Uterus (tissue), 4 donors: ENCODE measurements around the gene SAMD9L. TPM values are rescaled to one million over a fixed set of nuclear protein-coding genes. Genes with fewer than 3 reads are reported as not detected.
"Not testable (repeated sequence)": the region's sequence is repeated elsewhere in the genome, so short reads cannot be mapped to it uniquely, and the experiment has no call there.

ENCODE experiments used
- DNase-seq, 2 donors: peaks; one replicate each; pipeline ENCODE4 v3.0.0-alpha.2; 2019 to 2020
- H3K27ac ChIP-seq, 2 donors: fragments of 200-600 bp; sonication (generic); 1 replicate in 1 of 2; 2 replicates in 1 of 2; pipeline ENCODE4 v1.5.1; 2016 to 2018
- H3K27me3 ChIP-seq, 2 donors: fragments of 200-600 bp; sonication (generic); one replicate each; pipeline ENCODE4 v1.5.1; 2018 to 2019; ENCODE audit warnings: control low read depth in 1 of 2
- H3K36me3 ChIP-seq, 2 donors: fragments of 200-600 bp; sonication (generic); one replicate each; pipeline ENCODE4 v1.5.1; 2019; ENCODE audit warnings: control low read depth in 1 of 2
- H3K4me1 ChIP-seq, 2 donors: fragments of 200-600 bp; sonication (generic); one replicate each; pipeline ENCODE4 v1.5.1; 2018 to 2019; ENCODE audit warnings: control low read depth in 1 of 2
- H3K4me3 ChIP-seq, 2 donors: fragments of 200-600 bp; sonication (generic); 1 replicate in 1 of 2; 2 replicates in 1 of 2; pipeline ENCODE4 v1.5.1; 2018 to 2019; ENCODE audit warnings: mild to moderate bottlenecking in 1 of 2
- H3K9me3 ChIP-seq, 2 donors: fragments of 200-600 bp; sonication (generic); one replicate each; pipeline ENCODE4 v1.5.1; 2019; ENCODE audit warnings: control low read depth in 1 of 2
- POLR2A ChIP-seq, 2 donors: fragments of 450-650 bp; IDR thresholded peaks; one replicate each; pipeline ENCODE4 v1.6.1; 2016; ENCODE audit warnings: antibody characterized with exemption in 2 of 2, mild to moderate bottlenecking in 1 of 2, moderate library complexity in 1 of 2
- intact Hi-C: fragments of 100-400 bp; cut with DNase I; formaldehyde crosslinking; loops from one replicate; pipeline ENCODE4 v1.15.1; 2023; ENCODE audit warnings: low total_unique reads
- total RNA-seq, 4 donors: library from RNA; depleted of rRNA in 3 of 4; stranded (reverse); fragments of >200 nt in 3 of 4; gene quantifications; one replicate each; pipeline versions ENCODE4 v1.1.0 to v1.2.4, GENCODE V29; 2014 to 2023
- TF ChIP-seq, protein P1 (sequence below), 4 experiments: fragments of 200-600 bp in 2 of 4; fragments of 450-650 bp in 2 of 4; sonication (generic) in 2 of 4; IDR thresholded peaks; one replicate each; pipeline ENCODE4 v1.5.1; 2016 to 2019; ENCODE audit warnings: antibody characterized with exemption in 4 of 4, mild to moderate bottlenecking in 2 of 4, moderate library complexity in 1 of 4
- donor health status: DM: yes; HTN: yes; CAD: no.

SAMD9L gene
- total RNA-seq, 4 donors from 2014 or later = 5.6 to 30.0 (median 16.0) TPM

DNA sequence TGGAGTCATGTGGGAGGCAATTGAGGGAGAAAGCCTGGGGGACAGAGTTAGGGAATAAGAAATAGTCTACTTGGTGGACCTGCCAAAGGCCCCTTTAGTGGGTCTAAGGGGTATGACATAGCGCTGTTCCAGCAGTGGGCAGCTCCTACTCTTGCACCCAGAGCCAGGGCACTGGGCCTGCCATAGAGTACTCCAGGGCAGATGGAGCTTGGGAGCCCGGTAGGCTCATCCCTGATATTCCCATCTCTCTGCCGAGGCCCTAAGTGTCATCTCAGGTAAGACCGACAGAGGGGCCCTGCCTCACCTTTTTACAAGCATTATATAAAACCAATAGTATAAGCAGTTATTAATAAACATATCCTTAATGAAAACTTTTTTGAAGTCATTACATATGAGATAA, 9.6 kb downstream of the SAMD9L start:
- no peaks in the 10 kb centered on the region for H3K27me3 ChIP-seq
- no peak overlapping the region for H3K27ac ChIP-seq
- no peaks in the 10 kb centered on the region for H3K36me3 ChIP-seq
- TF ChIP-seq, protein P1, sequence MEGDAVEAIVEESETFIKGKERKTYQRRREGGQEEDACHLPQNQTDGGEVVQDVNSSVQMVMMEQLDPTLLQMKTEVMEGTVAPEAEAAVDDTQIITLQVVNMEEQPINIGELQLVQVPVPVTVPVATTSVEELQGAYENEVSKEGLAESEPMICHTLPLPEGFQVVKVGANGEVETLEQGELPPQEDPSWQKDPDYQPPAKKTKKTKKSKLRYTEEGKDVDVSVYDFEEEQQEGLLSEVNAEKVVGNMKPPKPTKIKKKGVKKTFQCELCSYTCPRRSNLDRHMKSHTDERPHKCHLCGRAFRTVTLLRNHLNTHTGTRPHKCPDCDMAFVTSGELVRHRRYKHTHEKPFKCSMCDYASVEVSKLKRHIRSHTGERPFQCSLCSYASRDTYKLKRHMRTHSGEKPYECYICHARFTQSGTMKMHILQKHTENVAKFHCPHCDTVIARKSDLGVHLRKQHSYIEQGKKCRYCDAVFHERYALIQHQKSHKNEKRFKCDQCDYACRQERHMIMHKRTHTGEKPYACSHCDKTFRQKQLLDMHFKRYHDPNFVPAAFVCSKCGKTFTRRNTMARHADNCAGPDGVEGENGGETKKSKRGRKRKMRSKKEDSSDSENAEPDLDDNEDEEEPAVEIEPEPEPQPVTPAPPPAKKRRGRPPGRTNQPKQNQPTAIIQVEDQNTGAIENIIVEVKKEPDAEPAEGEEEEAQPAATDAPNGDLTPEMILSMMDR (IDR thresholded peaks at IDR 0.05) = no peak
- TF ChIP-seq POLR2A (IDR thresholded peaks at IDR 0.05) = no peak
- peaks cover 0 to 13% of the 10 kb centered on the region in 2 donors for H3K9me3 ChIP-seq
- DNase-seq = no peak
- no peaks in the 10 kb centered on the region for H3K4me1 ChIP-seq
- intact Hi-C loops = no loop called here
- H3K4me3 ChIP-seq = no peak overlapping the region

- intact Hi-C loops = no loop called here
- Histone ChIP-seq H3K9me3 (peaks cover 0 to 24% of the 10 kb centered on the region in 2 donors), H3K27ac (no peak overlapping the region), H3K4me1 (no peaks in the 10 kb centered on the region), H3K36me3 (no peaks in the 10 kb centered on the region), H3K27me3 (no peaks in the 10 kb centered on the region), H3K4me3 (no peak overlapping the region)
- TF ChIP-seq, protein P1 (IDR thresholded peaks at IDR 0.05) = no peak
- TF ChIP-seq POLR2A (IDR thresholded peaks at IDR 0.05) = no peak
- no peak for DNase-seq
Observed at GRCh38 chr7:93133005-93133404, 15.2 kb downstream of the SAMD9L start.

DNA sequence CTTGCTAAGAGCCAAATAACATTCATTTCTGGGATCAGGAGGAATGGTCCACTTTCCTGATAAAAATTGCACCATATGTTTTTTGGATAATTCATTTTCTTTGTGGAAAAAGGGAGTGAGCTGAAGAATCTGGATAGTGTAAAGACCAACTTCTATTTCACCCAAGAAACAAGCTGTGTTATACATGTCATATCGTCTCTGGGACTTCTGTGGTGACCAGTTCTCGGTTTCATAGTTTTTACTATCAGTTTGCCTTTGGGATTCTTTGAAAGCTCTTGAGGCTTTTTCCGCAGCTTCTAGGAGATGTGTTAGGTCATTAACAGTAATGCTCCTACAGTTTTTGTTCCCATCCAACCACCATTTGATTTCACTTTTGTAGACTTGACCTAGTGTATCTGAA, 16.0 kb downstream of the SAMD9L start:
- no peak for DNase-seq

GRCh38 chr7:93126954-93127353, 21.2 kb downstream of the SAMD9L start:
- intact Hi-C loops, H3K4me3 ChIP-seq, H3K27ac ChIP-seq, H3K27me3 ChIP-seq, DNase-seq, H3K4me1 ChIP-seq, H3K36me3 ChIP-seq, H3K9me3 ChIP-seq: not testable (repeated sequence)

More for the DNA sequence above, 16.0 kb downstream of the SAMD9L start:
- no peak for TF ChIP-seq POLR2A (IDR thresholded peaks at IDR 0.05)
- TF ChIP-seq, protein P1 (IDR thresholded peaks at IDR 0.05) = no peak
- intact Hi-C loops = no loop called here
- Histone ChIP-seq H3K4me1 (no peaks in the 10 kb centered on the region), H3K4me3 (no peak overlapping the region), H3K27ac (no peak overlapping the region), H3K27me3 (no peaks in the 10 kb centered on the region), H3K9me3 (peaks cover 0 to 20% of the 10 kb centered on the region in 2 donors), H3K36me3 (no peaks in the 10 kb centered on the region)

- H3K9me3 ChIP-seq, H3K4me1 ChIP-seq, H3K27me3 ChIP-seq, H3K36me3 ChIP-seq, intact Hi-C loops, DNase-seq, H3K27ac ChIP-seq, H3K4me3 ChIP-seq: not testable (repeated sequence)
Observed at GRCh38 chr7:93123532-93123931, 24.7 kb downstream of the SAMD9L start.

DNA sequence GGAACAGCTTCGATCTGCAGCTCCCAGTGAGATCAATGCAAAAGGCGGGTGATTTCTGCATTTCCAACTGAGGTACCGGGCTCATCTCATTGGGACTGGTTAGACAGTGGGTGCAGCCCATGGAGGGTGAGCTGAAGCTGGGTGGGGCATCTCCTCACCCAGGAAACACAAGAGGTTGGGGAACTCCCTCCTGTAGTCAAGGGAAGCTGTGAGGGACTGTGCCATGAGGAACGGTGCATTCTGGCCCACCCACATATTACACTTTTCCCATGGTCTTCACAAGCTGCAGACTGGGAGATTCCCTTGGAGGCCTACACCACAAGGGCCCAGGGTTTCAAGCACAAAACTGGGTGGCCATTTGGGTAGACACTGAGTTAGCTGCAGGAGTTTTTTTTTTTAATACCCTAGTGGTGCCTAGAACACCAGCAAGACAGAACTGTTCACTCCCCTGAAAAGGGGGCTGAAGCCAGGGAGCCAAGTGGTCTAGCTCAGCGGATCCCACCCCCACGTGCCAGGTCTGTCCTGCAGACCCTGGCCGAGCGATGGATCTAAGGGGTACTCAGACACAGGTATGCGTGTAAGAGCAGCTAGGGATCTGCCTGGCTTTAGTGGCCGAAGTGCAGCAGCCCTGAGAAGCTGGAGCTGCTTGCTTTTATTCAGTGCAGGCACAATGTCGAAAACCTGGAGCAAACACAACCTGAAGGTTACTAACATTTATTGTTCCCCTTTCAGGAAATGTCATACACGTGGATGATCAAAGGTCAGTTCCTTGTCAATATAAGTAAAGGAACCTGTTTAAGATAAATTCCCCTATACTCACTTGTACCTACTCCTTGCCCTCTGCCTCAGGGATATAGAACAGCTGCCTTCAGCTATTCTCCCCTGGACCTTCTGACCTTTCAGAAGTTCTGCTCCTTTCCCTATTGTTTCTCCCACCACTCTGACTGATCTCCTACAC, 27.3 kb downstream of the SAMD9L start:
- Histone ChIP-seq H3K9me3 (no peaks in the 10 kb centered on the region), H3K36me3 (no peaks in the 10 kb centered on the region), H3K27ac (no peak overlapping the region), H3K4me1 (no peaks in the 10 kb centered on the region), H3K27me3 (no peaks in the 10 kb centered on the region), H3K4me3 (no peak overlapping the region)
- DNase-seq = no peak
- TF ChIP-seq, protein P1 (IDR thresholded peaks at IDR 0.05) = no peak
- no peak for TF ChIP-seq POLR2A (IDR thresholded peaks at IDR 0.05)
- intact Hi-C loops = no loop called here
